Measurements from ENCODE around the gene STPG1. TPM values are rescaled to one million over a fixed set of nuclear protein-coding genes. Genes with fewer than 3 reads are reported as not detected.

STPG1 gene
- polyA plus RNA-seq, 1 donor (not counting 4 experiments of a cell fraction or from before 2014, with no cell fraction given): 16.6 TPM

DNA sequence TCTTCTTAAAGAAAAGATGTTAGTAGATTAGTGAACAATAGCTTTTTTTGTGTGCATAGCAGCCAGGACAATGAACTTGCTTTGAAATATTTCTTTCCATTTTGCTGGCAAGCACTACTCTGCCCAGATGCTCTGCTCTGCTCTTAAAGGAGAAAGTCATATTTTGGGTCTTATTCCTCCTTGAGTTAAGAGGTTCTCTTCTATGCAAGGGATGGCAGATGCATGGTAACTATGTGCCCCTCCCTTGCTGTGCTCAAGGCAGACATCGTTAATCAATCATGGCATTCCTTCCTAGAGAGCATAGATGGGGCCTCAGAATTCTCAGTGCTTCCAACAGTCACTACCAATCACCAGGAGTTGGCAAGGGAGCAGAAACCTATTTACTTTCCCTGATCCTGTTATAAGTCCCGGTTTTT is 29.7 kb upstream of the STPG1 start:
- H3K4me3 ChIP-seq (ENCODE audit: control insufficient read depth in 2 of 3, extremely low read depth in 1 of 3, insufficient read depth in 2 of 3, low read depth in 1 of 3, low read length in 3 of 3): no peak overlapping the region
- no peaks in the 10 kb centered on the region for H4K20me1 ChIP-seq (ENCODE audit: control insufficient read depth, extremely low read depth, insufficient read depth, low read length)
- peaks cover 3% of the 10 kb centered on the region for H3K79me2 ChIP-seq (ENCODE audit: control insufficient read depth, insufficient read depth, low read length)
- no peak overlapping the region for H3K27ac ChIP-seq (ENCODE audit: control insufficient read depth, insufficient read depth, low read length)
- H3K9ac ChIP-seq (ENCODE audit: control insufficient read depth, extremely low read depth, insufficient read depth, low read length): no peak overlapping the region
- peaks cover 27 to 29% of the 10 kb centered on the region in 2 experiments for H3K36me3 ChIP-seq (ENCODE audit: control insufficient read depth in 2 of 2, extremely low read depth in 1 of 2, insufficient read depth in 2 of 2, low read length in 2 of 2)
- H2AFZ ChIP-seq (ENCODE audit: control insufficient read depth, low read length): no peak overlapping the region
- no peak for FAIRE-seq
- H3K4me2 ChIP-seq (ENCODE audit: control insufficient read depth, extremely low read depth, insufficient read depth, low read depth, low read length): no peak overlapping the region
- dilution Hi-C loops (cut with MboI; ENCODE audit: extremely low pct_ligation_motif_present, low sequenced_read_pairs): no loop called here
- TF ChIP-seq CTCF (optimal IDR thresholded peaks at IDR 0.05 in 1 of 3, IDR thresholded peaks at IDR 0.05 in 1 of 3, conservative IDR thresholded peaks at IDR 0.05 in 1 of 3; ENCODE audit: extremely low read depth in 1 of 3, insufficient read depth in 2 of 3, low read length in 3 of 3): no peak
- TF ChIP-seq EZH2 (IDR thresholded peaks at IDR 0.05; ENCODE audit: low read length): no peak
- H3K9me1 ChIP-seq (ENCODE audit: control insufficient read depth, extremely low read depth, insufficient read depth, low read length): no peaks in the 10 kb centered on the region
- no peaks in the 10 kb centered on the region for H3K4me1 ChIP-seq (ENCODE audit: control insufficient read depth, extremely low read depth, insufficient read depth, low read length)
- H3K27me3 ChIP-seq (ENCODE audit: control insufficient read depth, extremely low read depth, insufficient read depth, low read length): no peaks in the 10 kb centered on the region
- H3K9me3 ChIP-seq (ENCODE audit: control insufficient read depth, low read depth, low read length): no peaks in the 10 kb centered on the region
- no peak for DNase-seq (ENCODE audit: low read depth, low spot score)

DNA sequence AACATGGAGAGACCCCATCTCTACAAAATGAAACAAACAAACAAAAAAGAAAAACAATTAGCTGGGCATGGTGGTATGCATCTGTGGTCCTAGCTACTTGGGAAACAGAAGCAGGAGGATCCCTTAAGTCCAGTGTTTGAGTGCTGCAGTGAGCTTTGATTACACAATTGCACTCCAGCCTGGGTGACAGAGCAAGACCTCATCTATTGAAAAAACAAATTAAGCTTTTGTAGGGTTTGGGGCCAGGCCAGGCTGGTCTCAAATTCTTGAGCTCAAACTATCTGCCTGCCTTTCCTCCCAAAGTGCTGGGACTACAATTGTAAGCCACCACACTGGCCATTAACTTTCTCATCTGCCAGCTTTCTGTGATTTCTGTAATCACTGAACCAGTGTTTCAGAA is 29.2 kb upstream of the STPG1 start:
- no peak for TF ChIP-seq EZH2 (IDR thresholded peaks at IDR 0.05; ENCODE audit: low read length)
- no peak for TF ChIP-seq CTCF (optimal IDR thresholded peaks at IDR 0.05 in 1 of 3, IDR thresholded peaks at IDR 0.05 in 1 of 3, conservative IDR thresholded peaks at IDR 0.05 in 1 of 3; ENCODE audit: extremely low read depth in 1 of 3, insufficient read depth in 2 of 3, low read length in 3 of 3)
- peaks cover 23 to 29% of the 10 kb centered on the region in 2 experiments for H3K36me3 ChIP-seq (ENCODE audit: control insufficient read depth in 2 of 2, extremely low read depth in 1 of 2, insufficient read depth in 2 of 2, low read length in 2 of 2)
- H3K4me1 ChIP-seq (ENCODE audit: control insufficient read depth, extremely low read depth, insufficient read depth, low read length): peaks cover 5% of the 10 kb centered on the region
- H3K79me2 ChIP-seq (ENCODE audit: control insufficient read depth, insufficient read depth, low read length): peaks cover 3% of the 10 kb centered on the region
- no peak overlapping the region for H2AFZ ChIP-seq (ENCODE audit: control insufficient read depth, low read length)
- FAIRE-seq (no peak), DNase-seq (ENCODE audit: low read depth, low spot score) (no peak)
- dilution Hi-C loops (cut with MboI; ENCODE audit: extremely low pct_ligation_motif_present, low sequenced_read_pairs): no loop called here
- no peaks in the 10 kb centered on the region for H3K9me1 ChIP-seq (ENCODE audit: control insufficient read depth, extremely low read depth, insufficient read depth, low read length)
- no peak overlapping the region for H3K9ac ChIP-seq (ENCODE audit: control insufficient read depth, extremely low read depth, insufficient read depth, low read length)
- H3K27ac ChIP-seq (ENCODE audit: control insufficient read depth, insufficient read depth, low read length): no peak overlapping the region
- no peaks in the 10 kb centered on the region for H3K9me3 ChIP-seq (ENCODE audit: control insufficient read depth, low read depth, low read length)
- H4K20me1 ChIP-seq (ENCODE audit: control insufficient read depth, extremely low read depth, insufficient read depth, low read length): no peaks in the 10 kb centered on the region
- H3K4me2 ChIP-seq (ENCODE audit: control insufficient read depth, extremely low read depth, insufficient read depth, low read depth, low read length): no peak overlapping the region
- no peaks in the 10 kb centered on the region for H3K27me3 ChIP-seq (ENCODE audit: control insufficient read depth, extremely low read depth, insufficient read depth, low read length)
- H3K4me3 ChIP-seq (ENCODE audit: control insufficient read depth in 2 of 3, extremely low read depth in 1 of 3, insufficient read depth in 2 of 3, low read depth in 1 of 3, low read length in 3 of 3): no peak overlapping the region
